OCI-LY7 (cell line): ENCODE results near the gene PRPF38B. TPM values are rescaled to one million over a fixed set of nuclear protein-coding genes. Genes with fewer than 3 reads are reported as not detected.

Experiments used
- BruUV-seq: library from RNA; stranded (reverse); fragments of 400-500 nt; replicated peaks from 2 replicates; lab custom pipeline; 2021; lab: Mats Ljungman, UMichigan
- CTCF ChIA-PET: fragments of 300-600 bp; sonication (Branson Sonifier 250); formaldehyde crosslinking; loops from one replicate; lab custom pipeline; 2022; ENCODE audit warnings: antibody characterized with exemption; ENCODE audit not compliant: unreplicated experiment; lab: Charles Lee
- POLR2A ChIA-PET: fragments of 300-600 bp; sonication (Branson Sonifier 250); formaldehyde crosslinking; loops from one replicate; lab custom pipeline; 2022; ENCODE audit warnings: antibody characterized with exemption; lab: Charles Lee
- DNase-seq: peaks from one replicate; pipeline ENCODE4 v3.0.0-alpha.2; 2015; ENCODE audit warnings: low spot score
- H2AFZ ChIP-seq: fragments of 200-600 bp; sonication (generic), shearing (Covaris generic); 2 replicates; pipeline ENCODE4 v1.6.1; 2014; ENCODE audit warnings: mild to moderate bottlenecking, antibody characterized with exemption, low read length, moderate library complexity
- H3K27ac ChIP-seq: fragments of 200-600 bp; sonication (generic); 2 replicates; pipeline ENCODE4 v1.5.1; 2014; ENCODE audit warnings: mixed run types, low read depth, mild to moderate bottlenecking, moderate library complexity, low read length, inconsistent platforms; ENCODE audit not compliant: poor library complexity, severe bottlenecking
- H3K36me3 ChIP-seq: fragments of 200-600 bp; sonication (generic); 2 replicates; pipeline ENCODE4 v1.6.1; 2014; ENCODE audit warnings: mild to moderate bottlenecking, antibody characterized with exemption, low read length, moderate library complexity, mixed read lengths; ENCODE audit not compliant: insufficient read depth
- H3K4me1 ChIP-seq: fragments of 200-600 bp; sonication (generic); 2 replicates; pipeline ENCODE4 v1.5.1; 2014; ENCODE audit warnings: mild to moderate bottlenecking, low read length; ENCODE audit not compliant: insufficient read depth, poor library complexity, severe bottlenecking
- H3K4me2 ChIP-seq: fragments of 200-600 bp; sonication (generic); 2 replicates; pipeline ENCODE4 v1.6.1; 2014; ENCODE audit warnings: mild to moderate bottlenecking, low read length
- H3K4me3 ChIP-seq: fragments of 200-600 bp; sonication (generic); 2 replicates; pipeline ENCODE4 v1.5.1; 2014; ENCODE audit warnings: mild to moderate bottlenecking, low read depth, low read length; ENCODE audit not compliant: poor library complexity, severe bottlenecking
- H3K79me2 ChIP-seq: fragments of 200-600 bp; sonication (generic); 2 replicates; pipeline ENCODE4 v1.6.1; 2016; ENCODE audit warnings: low read depth, mild to moderate bottlenecking, low read length, moderate library complexity, mixed read lengths; ENCODE audit not compliant: insufficient read depth
- H3K9me2 ChIP-seq: fragments of 200-600 bp; sonication (generic); 2 replicates; pipeline ENCODE4 v1.6.1; 2016; ENCODE audit warnings: mild to moderate bottlenecking, low read length, mixed read lengths; ENCODE audit not compliant: insufficient read depth
- H3K9me3 ChIP-seq: fragments of 200-600 bp; sonication (generic); 2 replicates; pipeline ENCODE4 v1.6.1; 2014; ENCODE audit warnings: mild to moderate bottlenecking, mixed run types, low read length, mixed read lengths
- H4K20me1 ChIP-seq: fragments of 200-600 bp; sonication (generic); 2 replicates; pipeline ENCODE4 v1.6.1; 2014; ENCODE audit warnings: mild to moderate bottlenecking, antibody characterized with exemption, low read length, moderate library complexity, mixed read lengths; ENCODE audit not compliant: insufficient read depth
- EZH2phosphoT487 ChIP-seq: fragments of 200-600 bp; sonication (generic); IDR thresholded peaks from 2 replicates; pipeline ENCODE4 v1.6.1; 2018; ENCODE audit warnings: low read depth, borderline replicate concordance, mild to moderate bottlenecking, mixed run types, antibody characterized with exemption, low read length, moderate library complexity, mixed read lengths
- intact Hi-C: fragments of 100-400 bp; cut with micrococcal nuclease; formaldehyde crosslinking; loops from one replicate; pipeline ENCODE4 v1.10.0; 2022; ENCODE audit not compliant: unreplicated experiment
- total RNA-seq, 2 experiments: library from RNA; depleted of rRNA in 1 of 2; stranded (reverse); fragments of >200 nt in 1 of 2; shearing (Covaris generic) in 1 of 2; gene quantifications; 2 replicates each; pipeline ENCODE4 v1.2.3, GENCODE V29; 2014 to 2022
- TF ChIP-seq, protein P1 (sequence below): fragments of 200-600 bp; sonication (generic); conservative IDR thresholded peaks from 2 replicates; pipeline ENCODE4 v1.5.1; 2014; ENCODE audit warnings: mild to moderate bottlenecking, antibody characterized with exemption, low read length, moderate library complexity, mixed read lengths

Gene PRPF38B
- total RNA-seq, 2 experiments from 2014 or later, result 47.4 to 73.8 TPM

DNA sequence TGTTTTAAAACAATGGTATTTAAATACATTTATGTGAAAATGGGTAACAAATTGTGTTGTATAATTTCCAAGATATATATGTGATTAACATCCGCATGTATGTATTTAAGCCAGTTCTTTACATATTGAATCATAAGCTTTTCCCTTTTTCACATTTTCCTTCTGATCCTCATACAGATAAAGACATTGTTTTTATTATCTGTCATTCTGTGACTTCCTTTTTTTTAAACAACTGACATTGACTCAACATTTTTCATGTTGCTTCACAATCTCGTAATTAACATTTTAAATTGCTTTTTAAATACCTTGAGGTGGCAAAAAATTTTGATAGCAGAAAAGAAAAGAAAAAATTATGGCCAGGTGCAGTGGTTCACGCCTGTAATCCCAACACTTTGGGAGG, 55.8 kb downstream of the PRPF38B start:
- no peaks in the 10 kb centered on the region for H4K20me1 ChIP-seq
- POLR2A ChIA-PET, result no interaction called here
- peaks cover 17% of the 10 kb centered on the region for H3K36me3 ChIP-seq
- H3K27ac ChIP-seq, result no peak overlapping the region
- BruUV-seq, result no TSS peak
- peaks cover 14% of the 10 kb centered on the region for H3K79me2 ChIP-seq
- peak overlapping the region; percentile 88 for H3K4me3 ChIP-seq
- no peaks in the 10 kb centered on the region for H3K9me2 ChIP-seq
- no peaks in the 10 kb centered on the region for H3K9me3 ChIP-seq
- peaks cover 3% of the 10 kb centered on the region for H3K4me1 ChIP-seq
- CTCF ChIA-PET, result no interaction called here
- TF ChIP-seq EZH2phosphoT487, result no peak
- TF ChIP-seq, protein P1, sequence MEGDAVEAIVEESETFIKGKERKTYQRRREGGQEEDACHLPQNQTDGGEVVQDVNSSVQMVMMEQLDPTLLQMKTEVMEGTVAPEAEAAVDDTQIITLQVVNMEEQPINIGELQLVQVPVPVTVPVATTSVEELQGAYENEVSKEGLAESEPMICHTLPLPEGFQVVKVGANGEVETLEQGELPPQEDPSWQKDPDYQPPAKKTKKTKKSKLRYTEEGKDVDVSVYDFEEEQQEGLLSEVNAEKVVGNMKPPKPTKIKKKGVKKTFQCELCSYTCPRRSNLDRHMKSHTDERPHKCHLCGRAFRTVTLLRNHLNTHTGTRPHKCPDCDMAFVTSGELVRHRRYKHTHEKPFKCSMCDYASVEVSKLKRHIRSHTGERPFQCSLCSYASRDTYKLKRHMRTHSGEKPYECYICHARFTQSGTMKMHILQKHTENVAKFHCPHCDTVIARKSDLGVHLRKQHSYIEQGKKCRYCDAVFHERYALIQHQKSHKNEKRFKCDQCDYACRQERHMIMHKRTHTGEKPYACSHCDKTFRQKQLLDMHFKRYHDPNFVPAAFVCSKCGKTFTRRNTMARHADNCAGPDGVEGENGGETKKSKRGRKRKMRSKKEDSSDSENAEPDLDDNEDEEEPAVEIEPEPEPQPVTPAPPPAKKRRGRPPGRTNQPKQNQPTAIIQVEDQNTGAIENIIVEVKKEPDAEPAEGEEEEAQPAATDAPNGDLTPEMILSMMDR, result no peak
- peak overlapping the region; percentile 73 for H3K4me2 ChIP-seq
- no peak overlapping the region for H2AFZ ChIP-seq
- intact Hi-C loops, result loop anchor here (2.0 to 5.0 kb wide), 2 partner anchors 129 to 189 kb away; partner anchors contain the start of gene GPSM2
- no peak for DNase-seq

GRCh38 chr1:108749081-108749480, 57.0 kb downstream of the PRPF38B start:
- BruUV-seq, result TSS peak; percentile 7
- Histone ChIP-seq H3K4me3 (no peak overlapping the region), H3K4me2 (no peak overlapping the region), H3K79me2 (peaks cover 14% of the 10 kb centered on the region), H4K20me1 (no peaks in the 10 kb centered on the region), H3K9me3 (no peaks in the 10 kb centered on the region), H3K9me2 (no peaks in the 10 kb centered on the region), H3K4me1 (peaks cover 3% of the 10 kb centered on the region), H3K36me3 (peaks cover 27% of the 10 kb centered on the region), H2AFZ (no peak overlapping the region), H3K27ac (no peak overlapping the region)
- CTCF ChIA-PET, result no interaction called here
- TF ChIP-seq, protein P1, result no peak
- no peak for TF ChIP-seq EZH2phosphoT487
- DNase-seq, result no peak
- intact Hi-C loops, result loop anchor here (5.0 kb wide), 1 partner anchor 128 kb away; the partner anchor contains the start of gene GPSM2
- POLR2A ChIA-PET, result interaction anchor here (0.9 kb wide), 1 partner anchor 16 kb away, joined by 3 read pairs; no protein-coding TSS in a partner anchor

GRCh38 chr1:108750476-108751181, 58.5 kb downstream of the PRPF38B start:
- CTCF ChIA-PET, result no interaction called here
- Histone ChIP-seq H3K79me2 (peaks cover 14% of the 10 kb centered on the region), H2AFZ (no peak overlapping the region), H3K36me3 (peaks cover 42% of the 10 kb centered on the region), H3K4me3 (no peak overlapping the region), H3K4me2 (no peak overlapping the region), H3K9me2 (no peaks in the 10 kb centered on the region), H3K27ac (no peak overlapping the region), H4K20me1 (no peaks in the 10 kb centered on the region), H3K9me3 (no peaks in the 10 kb centered on the region), H3K4me1 (peaks cover 3% of the 10 kb centered on the region)
- intact Hi-C loops, result no loop called here
- no peak for DNase-seq
- POLR2A ChIA-PET, result no interaction called here
- no TSS peak for BruUV-seq
- TF ChIP-seq EZH2phosphoT487, result no peak
- TF ChIP-seq, protein P1, result no peak
